Measurements from ENCODE around the gene NDUFS7. TPM values are rescaled to one million over a fixed set of nuclear protein-coding genes. Genes with fewer than 3 reads are reported as not detected.

Gene NDUFS7
- total and polyA plus RNA-seq, 9 of the 15 experiments (the other 6 are each of a cell fraction or from before 2014, with no cell fraction given): 6.0 to 271 (median 60.6) TPM

GRCh38 chr19:1408300-1409203 is 24.8 kb downstream of the NDUFS7 start (continued):
- TF ChIP-seq JUN (IDR thresholded peaks at IDR 0.05; ENCODE audit: borderline replicate concordance, low read depth, low read length) (no peak), JUN (CRISPR knock-in tag; IDR thresholded peaks at IDR 0.05; ENCODE audit: borderline replicate concordance) (no peak), THRA (IDR thresholded peaks at IDR 0.05) (no peak), ZNF583 (CRISPR knock-in tag; IDR thresholded peaks at IDR 0.05) (no peak), MYBL2 (IDR thresholded peaks at IDR 0.05; ENCODE audit: low read depth) (no peak), MYBL2 (CRISPR knock-in tag; IDR thresholded peaks at IDR 0.05; ENCODE audit: borderline replicate concordance) (no peak), JUND (IDR thresholded peaks at IDR 0.05; ENCODE audit: borderline replicate concordance, low read depth, low read length) (no peak), JUND (tag; IDR thresholded peaks at IDR 0.05; ENCODE audit: borderline replicate concordance, low read depth, low read length) (no peak), UBTF (IDR thresholded peaks at IDR 0.05; ENCODE audit: borderline replicate concordance in 1 of 2, low read depth in 2 of 2, low read length in 2 of 2) (0 out of 4 replicates have a peak, but pooled peaks have one; percentile 55 to 56), TGIF2 (CRISPR knock-in tag; IDR thresholded peaks at IDR 0.05) (no peak), HMGN3 (IDR thresholded peaks at IDR 0.05; ENCODE audit: borderline replicate concordance, extremely low read depth, insufficient read length, low read depth, low read length) (peak; percentile 4), CBFA2T2 (conservative IDR thresholded peaks at IDR 0.05) (no peak), KHSRP (IDR thresholded peaks at IDR 0.05) (no peak), NCOA2 (IDR thresholded peaks at IDR 0.05; ENCODE audit: partially characterized antibody in 2 of 2) (no peak), GABPB1 (CRISPR knock-in tag; IDR thresholded peaks at IDR 0.05) (peak; percentile 45; the same call in 1 of the 2 replicates), SIN3A (IDR thresholded peaks at IDR 0.05; ENCODE audit: borderline replicate concordance in 2 of 2, control insufficient read depth in 1 of 2, low read depth in 2 of 2, low read length in 2 of 2) (peak in 1 of 2 experiments; percentile 21; a peak in 1 of 4 replicates), L3MBTL2 (IDR thresholded peaks at IDR 0.05) (peak; percentile 91), PML (IDR thresholded peaks at IDR 0.05; ENCODE audit: low read length) (no peak), ZKSCAN3 (CRISPR knock-in tag; IDR thresholded peaks at IDR 0.05) (no peak), RBM17 (IDR thresholded peaks at IDR 0.05; ENCODE audit: borderline replicate concordance, low read depth, low read length) (no peak), CBX1 (IDR thresholded peaks at IDR 0.05; ENCODE audit: low read depth) (no peak; the same call in 1 of the 2 replicates), MLX (CRISPR knock-in tag; conservative IDR thresholded peaks at IDR 0.05) (no peak), MTA1 (IDR thresholded peaks at IDR 0.05; ENCODE audit: borderline replicate concordance) (no peak), RBM14 (IDR thresholded peaks at IDR 0.05; ENCODE audit: borderline replicate concordance, insufficient read depth, low read depth, low read length) (0 out of 2 replicates have a peak, but pooled peaks have one; percentile 10)
